Stromal cell of bone marrow (primary cell): ENCODE results near the gene GTF2A1L.
A peak's percentile ranks its signal among the peaks of the same experiment; 100 is the strongest.
"Not testable (repeated sequence)": the region's sequence is repeated elsewhere in the genome, so short reads cannot be mapped to it uniquely, and the experiment has no call there.

ENCODE experiments used
- DNase-seq: peaks from one replicate; pipeline ENCODE4 v3.0.0-alpha.2; 2012; ENCODE audit warnings: low read depth

The GTF2A1L gene

DNA sequence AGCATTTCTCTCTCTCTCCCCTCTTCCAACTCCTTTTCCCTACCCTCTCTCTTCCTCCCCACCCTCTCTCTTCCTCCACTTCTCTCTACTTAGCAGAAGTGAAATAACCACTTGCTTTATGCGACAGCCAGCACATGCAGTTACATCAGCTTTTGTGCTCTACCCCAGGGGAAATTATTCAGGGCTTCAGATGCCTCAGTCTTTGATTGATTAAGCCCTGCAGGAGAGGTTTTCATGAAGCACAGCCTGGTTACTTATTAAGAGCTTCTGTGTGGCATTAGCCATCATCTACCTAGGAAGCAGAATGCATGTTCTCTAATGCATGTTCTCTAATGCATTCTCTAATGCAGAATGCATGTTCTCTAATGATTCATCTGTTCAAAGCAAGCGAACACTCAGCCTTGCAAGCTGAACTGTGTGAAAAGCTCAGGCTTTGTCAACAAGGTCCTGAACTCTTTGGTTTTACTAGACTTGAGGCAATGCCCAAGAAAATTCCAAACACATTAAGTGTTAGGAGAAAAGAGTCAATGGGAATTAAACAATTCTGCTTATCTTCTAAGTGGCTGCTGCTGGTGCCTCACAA lies 81.8 kb downstream of the GTF2A1L start:
- peak; percentile 29 for DNase-seq

DNA sequence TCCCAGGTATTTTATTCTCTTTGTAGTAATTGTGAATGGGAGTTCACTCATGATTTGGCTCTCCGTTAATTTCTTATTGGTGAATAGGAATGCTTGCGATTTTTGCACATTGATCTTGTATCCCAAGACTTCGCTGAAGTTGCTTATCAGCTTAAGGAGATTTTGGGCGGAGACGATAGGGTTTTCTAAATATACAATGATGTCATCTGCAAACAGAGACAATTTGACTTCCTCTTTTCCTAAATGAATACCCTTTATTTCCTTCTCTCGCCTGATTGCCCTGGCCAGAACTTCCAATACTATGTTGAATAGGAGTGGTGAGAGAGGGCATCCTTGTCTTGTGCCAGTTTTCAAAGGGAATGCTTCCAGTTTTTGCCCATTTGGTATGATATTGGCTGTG lies 86.0 kb downstream of the GTF2A1L start:
- DNase-seq = not testable (repeated sequence)

DNA sequence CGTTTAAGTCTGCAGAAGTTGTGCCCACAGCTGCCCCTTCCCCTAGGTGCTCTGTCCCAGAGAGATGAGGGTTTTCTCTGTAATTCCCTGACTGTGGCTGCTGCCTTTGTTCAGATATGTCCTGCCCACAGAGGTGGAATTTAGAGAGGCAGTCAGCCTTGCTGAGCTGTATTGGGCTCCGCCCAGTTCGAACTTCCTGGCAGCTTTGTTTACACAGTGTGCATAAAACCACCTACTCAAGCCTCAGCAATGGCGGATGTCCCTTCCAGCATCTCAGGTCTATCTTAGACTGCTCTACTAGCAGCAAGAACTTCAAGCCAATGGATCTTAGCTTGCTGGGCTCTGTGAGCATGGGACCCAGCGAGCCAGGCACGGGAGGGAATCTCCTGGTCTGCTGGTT lies 89.8 kb downstream of the GTF2A1L start:
- no peak for DNase-seq

DNA sequence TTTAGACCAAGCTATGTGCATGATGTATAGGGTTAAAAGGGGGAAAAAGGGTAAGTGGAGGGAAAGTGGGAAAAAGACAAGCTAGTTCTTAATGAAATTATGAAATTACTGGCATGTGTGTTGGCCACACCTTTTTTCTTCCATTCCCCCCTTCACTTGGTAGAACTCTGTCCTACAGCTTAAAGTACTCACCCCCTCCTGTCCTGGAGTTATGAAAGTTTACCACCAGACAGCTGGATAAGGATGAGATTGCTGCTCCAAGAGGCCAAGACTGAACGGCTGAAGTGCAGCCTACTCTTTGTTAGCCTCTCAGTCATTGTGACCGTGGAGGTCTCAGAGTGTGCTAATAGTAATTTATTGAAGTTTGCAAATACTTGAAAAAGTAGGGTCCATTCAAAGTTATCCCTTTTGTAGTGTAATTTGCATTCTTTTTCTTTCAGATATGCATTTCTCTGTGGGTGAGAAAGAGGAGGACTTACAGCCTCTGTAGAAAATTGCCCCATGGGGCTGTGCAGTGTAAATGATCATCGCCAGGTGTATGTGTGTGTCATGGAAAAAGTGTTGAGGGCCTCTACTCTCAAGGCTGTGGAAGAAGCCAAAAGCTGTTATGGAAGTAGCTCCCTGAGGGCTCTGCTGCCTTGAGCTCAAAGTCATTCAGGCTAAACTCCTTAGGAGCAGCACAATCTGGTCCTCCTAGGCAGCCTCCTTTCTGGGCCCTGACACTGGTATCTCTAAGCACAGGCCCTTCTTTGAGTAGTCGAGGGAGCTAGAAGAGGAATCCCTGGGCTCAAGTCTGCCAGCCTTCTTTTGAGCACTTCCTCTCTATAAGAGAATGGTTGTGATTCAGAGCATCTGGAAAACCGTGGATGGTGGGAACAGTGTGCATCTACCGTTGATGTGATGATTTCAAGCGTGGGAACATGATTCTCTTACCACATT lies 91.7 kb downstream of the GTF2A1L start:
- DNase-seq = no peak

DNA sequence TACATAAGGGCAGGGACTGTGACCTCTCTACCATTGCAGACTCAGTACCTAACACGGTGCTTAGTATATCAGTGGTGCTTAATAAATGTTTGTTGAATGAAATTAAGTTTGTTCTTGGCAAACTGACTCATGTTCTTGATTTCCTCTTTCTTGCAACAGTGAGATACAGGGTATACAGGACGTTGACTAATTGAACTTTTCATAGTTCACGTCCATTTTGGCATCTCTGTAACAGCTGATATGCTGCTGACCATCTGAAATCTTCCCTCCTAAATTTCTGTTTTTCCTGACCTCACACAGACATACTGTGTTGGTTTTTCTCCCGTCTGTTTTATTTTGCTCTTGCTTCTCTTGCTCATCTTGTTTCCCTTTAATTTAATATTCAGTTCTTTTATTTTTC lies 93.7 kb downstream of the GTF2A1L start:
- DNase-seq = no peak

DNA sequence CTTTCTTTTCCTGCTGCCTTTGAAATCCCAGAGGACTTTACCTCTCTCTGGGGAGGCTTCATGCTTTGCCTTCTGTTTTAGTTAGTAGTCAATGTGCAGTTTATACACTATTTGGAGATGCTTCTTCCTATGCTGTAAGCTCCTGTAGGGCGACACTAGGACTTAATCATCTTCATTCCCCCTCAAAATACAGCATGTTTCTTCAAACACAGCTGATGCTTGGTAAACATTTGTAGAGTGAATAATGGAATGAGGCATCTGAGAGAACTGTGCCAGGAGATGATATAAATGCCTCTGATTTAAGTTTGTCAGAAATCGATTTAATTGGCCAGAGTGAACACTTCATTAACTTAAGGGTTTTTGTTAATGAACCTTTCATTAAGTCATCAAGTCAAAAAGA lies 94.5 kb downstream of the GTF2A1L start:
- DNase-seq = no peak

DNA sequence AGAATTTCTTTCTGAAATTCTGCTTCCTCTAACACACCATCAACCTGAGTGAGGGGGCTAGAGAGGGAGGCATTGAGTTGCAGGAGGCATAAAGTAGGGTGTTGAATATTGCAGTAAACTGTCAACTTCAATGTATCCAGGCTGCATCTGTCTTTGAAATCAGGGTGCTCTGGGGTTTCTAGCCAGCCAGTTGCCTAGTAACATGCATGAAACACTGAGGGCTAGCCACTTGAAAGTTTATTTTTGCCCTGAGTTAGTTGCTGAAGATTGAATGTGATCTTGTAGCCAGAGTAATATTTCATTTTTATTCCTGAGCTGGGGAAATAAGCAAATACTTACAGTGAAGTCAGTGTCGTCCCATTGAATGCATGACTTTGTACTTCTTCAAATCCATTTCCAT lies 96.0 kb downstream of the GTF2A1L start:
- no peak for DNase-seq

DNA sequence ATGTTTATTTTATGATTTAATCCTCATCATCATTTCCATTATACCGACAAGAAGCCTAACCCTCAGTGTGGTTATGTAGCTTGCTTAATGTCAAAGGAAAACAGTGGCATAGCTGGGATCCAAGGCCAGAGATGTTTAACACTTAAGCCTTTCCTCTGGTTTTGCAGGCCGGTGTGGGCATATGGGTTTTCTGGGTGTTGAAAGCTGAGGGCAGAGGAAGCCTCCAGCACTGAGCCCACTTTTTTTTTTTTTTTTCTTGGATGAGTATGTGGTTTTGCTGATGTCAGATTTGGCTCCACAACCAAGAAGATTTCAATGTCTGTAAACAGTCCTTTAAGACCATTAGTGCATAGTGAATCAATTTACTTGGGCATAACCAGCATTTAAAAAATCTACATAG lies 96.6 kb downstream of the GTF2A1L start:
- no peak for DNase-seq

DNA sequence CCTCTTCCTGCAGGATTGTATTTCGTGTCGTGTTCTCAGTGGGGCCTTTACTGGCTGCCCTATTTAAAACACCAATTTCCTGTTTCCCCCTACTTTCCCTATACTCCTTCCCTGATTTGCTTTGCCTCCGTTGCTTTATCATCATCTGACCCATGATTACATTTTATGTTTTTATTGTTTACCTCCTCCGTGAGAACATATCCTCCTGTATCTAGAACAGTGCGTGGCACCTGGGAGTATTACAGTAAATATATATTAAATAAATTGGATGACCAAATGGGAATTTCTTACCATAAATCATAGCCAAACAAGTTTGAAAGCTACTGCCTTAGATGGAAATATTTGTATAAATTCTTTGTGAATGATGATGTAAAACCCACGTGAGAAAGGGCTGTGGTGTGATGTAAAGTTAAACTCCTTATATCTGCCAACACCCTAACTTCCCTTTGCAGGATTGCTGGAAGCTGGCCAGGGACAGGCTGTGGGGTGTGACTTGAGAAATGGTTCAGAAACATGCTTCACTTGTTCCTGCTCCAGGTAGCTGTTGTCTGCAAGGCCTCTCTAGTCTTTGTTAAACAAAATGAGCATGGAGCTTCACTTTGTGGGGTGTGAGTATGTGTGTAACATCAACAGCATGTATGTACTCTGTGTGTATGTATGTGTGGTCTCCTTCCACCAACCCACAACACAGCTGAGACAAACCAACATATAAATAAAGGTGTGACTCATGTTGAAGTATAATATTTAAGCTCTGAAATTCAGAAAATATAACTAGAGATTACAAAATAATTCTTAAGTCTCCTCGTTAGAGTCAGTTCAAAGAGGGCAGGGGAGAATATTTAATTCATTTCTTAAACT lies 97.6 kb downstream of the GTF2A1L start:
- DNase-seq = no peak

DNA sequence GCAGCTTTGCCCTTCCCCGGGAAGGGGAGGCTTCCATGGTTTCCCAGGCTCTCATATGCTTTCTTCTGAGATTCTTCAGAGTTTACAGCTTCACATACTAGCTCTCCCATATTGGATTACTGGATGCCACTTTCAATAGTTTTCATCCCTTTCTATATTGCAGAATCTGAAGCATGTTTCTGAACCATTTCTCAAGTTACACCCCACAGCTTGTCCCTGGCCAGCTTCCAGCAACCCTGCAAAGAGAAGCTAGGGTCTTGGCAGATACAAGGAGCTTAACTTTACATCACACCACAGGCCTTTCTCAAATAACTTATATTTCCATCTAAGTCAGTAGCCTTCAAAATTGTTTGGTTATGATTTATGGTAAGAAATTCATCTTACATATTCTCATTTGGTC lies 98.3 kb downstream of the GTF2A1L start:
- no peak for DNase-seq

DNA sequence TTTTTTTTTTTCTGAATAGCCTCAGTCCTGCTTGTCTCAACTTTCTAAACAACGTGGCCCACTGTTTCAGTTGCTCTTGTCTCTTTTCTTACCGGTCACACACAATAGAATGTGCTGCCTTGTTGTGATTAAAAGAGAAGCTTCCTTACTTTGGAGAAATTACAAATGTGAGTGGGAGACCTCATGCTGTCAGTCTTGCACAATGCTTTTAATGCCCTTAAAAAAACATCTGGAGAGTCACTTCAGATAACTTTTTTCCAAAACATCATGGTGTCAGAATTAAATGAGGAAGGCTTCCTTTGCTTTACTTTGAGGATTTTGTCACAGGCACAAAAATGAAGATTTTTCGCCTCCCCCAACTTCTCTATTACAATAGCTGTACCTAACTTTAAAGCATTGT lies 100.2 kb downstream of the GTF2A1L start:
- DNase-seq = no peak

DNA sequence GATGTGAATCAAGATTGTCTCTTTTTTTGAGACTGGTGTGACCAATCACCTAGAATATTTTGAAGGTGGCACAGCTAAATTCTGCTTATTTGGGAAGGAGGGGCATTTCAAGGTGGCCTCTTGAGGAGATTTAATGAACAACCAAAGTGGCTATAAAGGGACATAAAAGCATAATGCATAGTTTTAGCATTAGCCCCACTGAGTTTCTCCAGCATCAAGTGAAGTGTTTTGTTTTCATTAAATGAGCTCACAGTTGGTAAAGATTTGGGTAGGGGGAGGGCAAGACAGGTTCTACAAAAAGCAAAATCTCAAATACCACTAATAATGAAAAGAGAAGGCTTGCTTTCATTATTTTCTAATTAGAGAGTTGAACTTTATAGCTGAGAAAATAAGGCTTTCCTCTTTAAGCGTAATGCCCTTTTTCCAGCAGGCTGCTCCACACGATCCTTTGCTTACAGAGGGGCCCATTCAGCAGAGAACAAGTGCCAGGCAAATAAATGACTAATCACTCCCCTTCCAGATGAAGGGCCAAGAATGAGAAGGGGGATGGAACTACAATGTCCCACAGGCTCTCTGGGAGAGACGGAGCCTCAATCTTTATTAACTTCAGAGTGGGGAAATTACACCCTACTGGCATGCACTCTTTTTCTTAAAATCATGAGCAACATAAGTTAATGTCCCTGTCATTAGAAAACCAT lies 102.0 kb downstream of the GTF2A1L start:
- DNase-seq = no peak

DNA sequence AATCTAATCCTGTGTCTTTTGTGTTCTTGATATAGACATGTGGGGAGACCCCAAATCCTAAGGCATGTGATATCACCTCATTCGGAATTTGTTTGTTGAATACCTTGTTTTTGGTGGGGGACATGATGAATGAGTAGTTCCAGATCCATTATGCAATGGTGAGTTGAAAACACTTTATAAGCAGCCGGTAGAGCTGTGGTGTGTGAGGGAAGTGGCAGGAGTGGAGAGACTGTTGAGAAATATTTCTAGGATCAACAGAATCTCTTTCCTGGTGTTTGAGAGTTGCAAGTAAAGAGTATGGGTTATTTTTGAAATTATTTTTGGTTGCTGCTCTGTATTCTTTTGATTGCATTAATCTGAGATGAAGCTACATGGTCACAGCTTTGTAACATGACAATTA lies 103.5 kb downstream of the GTF2A1L start:
- DNase-seq = no peak

DNA sequence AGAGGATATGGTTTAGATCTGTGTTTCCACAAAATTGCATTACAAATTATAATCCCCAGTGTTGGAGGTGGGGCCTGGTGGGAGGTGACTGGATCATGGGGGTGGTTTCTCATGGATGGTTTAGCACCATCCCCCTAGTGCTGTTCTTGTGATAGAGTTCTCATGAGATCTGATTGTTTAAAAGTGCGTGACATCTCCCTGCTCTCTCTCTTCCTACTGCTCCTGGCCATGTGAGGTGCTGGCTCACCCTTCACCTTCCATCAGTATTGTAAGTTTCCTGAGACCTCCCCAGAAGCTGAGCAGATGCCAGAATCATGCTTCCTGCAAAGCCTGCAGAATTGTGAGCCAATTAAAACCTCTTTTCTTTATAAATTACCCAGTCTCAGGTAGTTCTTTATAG lies 104.7 kb downstream of the GTF2A1L start:
- no peak for DNase-seq

DNA sequence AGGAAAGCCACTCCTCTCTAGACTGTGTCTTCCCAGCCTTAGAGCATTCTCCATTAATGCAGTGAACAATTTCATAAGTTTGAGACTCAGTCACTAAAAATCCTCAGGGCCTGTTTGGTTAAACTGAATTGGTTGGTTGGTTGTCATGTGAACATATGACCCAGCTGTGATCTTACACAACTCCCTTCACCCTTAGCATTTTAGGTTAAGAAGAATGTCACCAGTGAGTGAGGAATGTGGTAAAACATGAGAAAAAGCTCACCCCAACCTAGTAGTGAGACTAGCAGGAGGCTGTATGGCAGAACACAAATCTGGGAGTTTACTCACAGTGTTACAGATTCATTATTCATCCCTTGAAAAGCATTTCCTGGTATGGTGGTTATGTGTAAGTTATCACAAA lies 105.5 kb downstream of the GTF2A1L start:
- peak; percentile 76 for DNase-seq

DNA sequence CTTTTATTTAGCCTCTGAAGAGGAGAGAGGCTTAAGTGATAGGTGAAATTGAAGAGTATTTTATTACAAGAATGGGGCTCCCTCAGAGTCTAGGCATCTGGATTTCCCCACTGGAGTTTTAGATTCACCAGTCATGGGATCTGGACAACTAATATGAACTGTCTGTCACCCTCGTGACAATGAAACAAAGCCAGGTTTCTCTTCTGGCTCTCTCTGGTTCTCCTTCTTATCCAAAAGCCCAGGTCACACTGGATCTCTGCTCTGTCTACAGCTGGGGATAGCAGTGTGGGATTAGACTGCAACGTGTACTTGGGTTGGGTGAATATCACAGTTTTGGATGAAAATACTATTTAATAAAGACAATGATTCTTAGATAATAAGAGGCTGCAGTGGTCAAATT lies 106.6 kb downstream of the GTF2A1L start:
- DNase-seq = no peak

DNA sequence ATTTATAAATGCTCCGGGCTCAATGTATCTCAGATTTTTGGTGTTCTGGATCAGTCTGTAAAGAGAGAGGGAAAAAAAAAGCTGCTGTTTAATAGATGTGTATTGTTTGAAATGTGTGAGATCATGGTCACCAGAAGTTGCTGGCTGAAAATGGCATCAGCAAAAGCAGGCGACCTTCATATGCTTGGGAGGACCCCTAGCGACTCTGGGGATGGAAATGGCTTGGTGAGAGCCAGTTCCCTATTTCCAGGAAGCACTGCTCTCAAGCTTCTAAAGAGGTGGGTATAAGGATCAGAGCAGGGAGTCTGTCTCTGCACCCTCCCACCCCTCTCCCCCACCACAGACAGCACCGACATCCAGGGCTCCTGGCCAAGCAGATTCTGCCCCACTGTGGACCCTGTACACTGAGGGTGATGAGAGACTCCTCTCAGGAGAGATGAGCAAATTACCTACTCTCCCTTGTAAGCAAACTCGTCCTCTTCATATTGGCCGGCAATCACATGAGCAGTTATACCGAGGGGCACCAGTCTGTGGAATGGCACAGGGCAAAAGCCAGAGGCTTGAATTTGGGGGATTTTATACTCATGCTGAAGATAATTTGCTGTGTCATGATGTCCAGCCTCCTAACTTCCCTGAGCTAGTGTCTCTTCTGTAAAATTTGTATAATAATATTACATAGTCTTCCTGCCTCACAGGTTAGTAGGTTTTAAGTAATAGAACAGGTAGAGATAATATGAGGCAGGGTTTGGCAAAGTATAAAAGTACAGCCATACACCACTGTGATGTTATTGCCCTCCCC lies 108.2 kb downstream of the GTF2A1L start:
- DNase-seq = no peak

DNA sequence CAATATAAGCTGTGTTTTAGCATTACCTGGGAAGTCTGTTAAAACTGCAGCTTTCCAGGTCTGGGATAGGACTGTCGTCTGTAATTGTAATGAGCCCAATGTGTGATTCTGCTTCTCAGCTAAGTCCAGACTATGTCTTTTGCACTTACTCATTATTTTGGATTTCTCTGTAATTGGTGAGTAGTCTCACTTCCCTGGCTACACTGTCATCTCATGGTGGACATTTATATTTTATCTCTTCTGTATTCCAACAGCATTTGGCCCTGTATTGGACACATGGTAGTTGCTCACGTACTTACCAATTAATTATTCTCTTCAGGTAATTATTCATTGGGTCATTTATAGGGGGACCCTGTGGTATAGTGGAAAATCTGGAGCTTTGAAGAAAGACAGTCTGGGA lies 109.9 kb downstream of the GTF2A1L start:
- no peak for DNase-seq

DNA sequence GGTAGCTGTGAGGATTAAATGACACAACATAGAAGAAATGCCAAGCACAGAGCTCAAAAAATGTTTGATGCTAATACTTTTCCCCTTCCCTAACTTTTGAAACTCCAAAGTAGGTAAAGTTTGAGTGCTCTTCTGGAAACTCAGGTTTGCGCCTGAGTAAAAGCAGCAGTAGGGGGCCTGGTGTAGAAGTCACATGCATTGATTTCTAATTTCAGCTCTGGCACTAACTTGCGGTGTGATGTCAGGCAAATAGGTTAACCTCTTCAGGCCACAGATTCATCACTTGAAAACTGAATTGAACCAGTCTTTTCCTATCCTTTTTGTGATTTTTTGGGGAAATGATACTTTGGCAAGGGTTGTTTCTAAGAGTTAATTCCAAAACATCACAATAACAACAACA lies 110.6 kb downstream of the GTF2A1L start:
- no peak for DNase-seq

DNA sequence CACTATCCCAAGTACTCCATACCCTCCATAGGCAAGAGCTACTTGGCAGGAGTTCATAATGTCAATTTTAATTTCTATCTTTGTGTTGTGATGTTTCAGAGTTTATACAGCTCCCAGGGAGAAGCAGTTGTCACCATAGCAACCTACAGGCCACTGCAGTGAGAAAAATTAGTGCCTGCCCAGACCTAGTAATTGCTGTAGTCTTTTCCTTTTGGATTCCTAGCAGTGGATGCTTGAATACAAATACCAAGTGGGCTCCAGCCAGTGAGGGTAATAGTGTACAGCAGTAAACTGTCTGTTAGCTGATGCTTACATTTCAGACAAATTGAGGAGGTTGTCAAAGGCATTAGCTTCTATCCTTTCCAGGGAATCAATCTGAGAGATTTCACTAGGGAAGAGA lies 111.2 kb downstream of the GTF2A1L start:
- DNase-seq = no peak
